Upper lobe of left lung (tissue), 6 donors: Measurements from ENCODE around the gene ZG16. TPM values are rescaled to one million over a fixed set of nuclear protein-coding genes. Genes with fewer than 3 reads are reported as not detected.
A peak's percentile ranks its signal among the peaks of the same experiment; 100 is the strongest.
"Not testable (repeated sequence)": the region's sequence is repeated elsewhere in the genome, so short reads cannot be mapped to it uniquely, and the experiment has no call there.

Experiments used
- ATAC-seq, 2 donors: fragments of 200-7000 bp; cut with Tn5 transposase; one replicate each; pipeline ENCODE4 v1.9.1; 2022; ENCODE audit warnings: mild to moderate bottlenecking in 2 of 2, moderate library complexity in 2 of 2; ENCODE audit not compliant: low FRiP score in 2 of 2
- DNase-seq, 2 donors: peaks; one replicate each; pipeline ENCODE4 v3.0.0-alpha.2; 2019 to 2020
- H3K27ac ChIP-seq, 4 donors: fragments of 200-600 bp; sonication (generic); one replicate each; pipeline ENCODE4 v1.5.1; 2016 to 2019
- H3K27me3 ChIP-seq, 4 donors: fragments of 200-600 bp; sonication (generic); one replicate each; pipeline ENCODE4 v1.5.1; 2017 to 2019
- H3K36me3 ChIP-seq, 4 donors: fragments of 200-600 bp; sonication (generic); one replicate each; pipeline ENCODE4 v1.5.1; 2016 to 2019
- H3K4me1 ChIP-seq, 4 donors: fragments of 200-600 bp; sonication (generic); one replicate each; pipeline ENCODE4 v1.5.1; 2018 to 2019
- H3K4me3 ChIP-seq, 4 donors: fragments of 200-600 bp; sonication (generic); one replicate each; pipeline ENCODE4 v1.5.1; 2017 to 2019; ENCODE audit warnings: mild to moderate bottlenecking in 2 of 4, moderate library complexity in 1 of 4
- H3K9me3 ChIP-seq, 4 donors: fragments of 200-600 bp; sonication (generic); one replicate each; pipeline ENCODE4 v1.5.1; 2018 to 2019
- CTCF ChIP-seq, 6 experiments: fragments of 450-650 bp in 4 of 6; fragments of 200-600 bp in 2 of 6; sonication (generic) in 2 of 6; IDR thresholded peaks; one replicate each; pipeline ENCODE4 v1.5.1; 2016 to 2019; ENCODE audit warnings: antibody characterized with exemption in 6 of 6
- EP300 ChIP-seq, 4 donors: sonication (generic); formaldehyde crosslinking; IDR thresholded peaks; one replicate each; pipeline ENCODE4 v1.5.1; 2017; ENCODE audit warnings: antibody characterized with exemption in 4 of 4, control low read depth in 2 of 4
- POLR2A ChIP-seq, 4 donors: fragments of 450-650 bp; IDR thresholded peaks; one replicate each; pipeline ENCODE4 v1.5.1; 2016 to 2017; ENCODE audit warnings: antibody characterized with exemption in 4 of 4, mild to moderate bottlenecking in 2 of 4
- POLR2AphosphoS5 ChIP-seq, 2 donors: sonication (generic); formaldehyde crosslinking; IDR thresholded peaks; one replicate each; pipeline ENCODE4 v1.5.1; 2017; ENCODE audit warnings: antibody characterized with exemption in 2 of 2
- WGBS, 2 donors: methylation state at CpG; one replicate each; pipeline ENCODE4 v1.1.5; 2017 to 2018; 5-methylcytosine and 5-hydroxymethylcytosine counted together
- total RNA-seq, 6 donors: library from RNA; depleted of rRNA in 4 of 6; stranded (reverse); fragments of >200 nt in 4 of 6; gene quantifications; one replicate each; pipeline versions ENCODE4 v1.1.0 to v1.2.1, GENCODE V29; 2016 to 2021
- donor health status: DM: no; HTN: no; CAD: no; lungs with moderate emphysema.
- donor health status: DM: no; HTN: yes; CAD: no; lungs with severe emphysema.

ZG16 gene
- total RNA-seq, 6 donors from 2014 or later = 0.11 TPM; not detected in 5

DNA sequence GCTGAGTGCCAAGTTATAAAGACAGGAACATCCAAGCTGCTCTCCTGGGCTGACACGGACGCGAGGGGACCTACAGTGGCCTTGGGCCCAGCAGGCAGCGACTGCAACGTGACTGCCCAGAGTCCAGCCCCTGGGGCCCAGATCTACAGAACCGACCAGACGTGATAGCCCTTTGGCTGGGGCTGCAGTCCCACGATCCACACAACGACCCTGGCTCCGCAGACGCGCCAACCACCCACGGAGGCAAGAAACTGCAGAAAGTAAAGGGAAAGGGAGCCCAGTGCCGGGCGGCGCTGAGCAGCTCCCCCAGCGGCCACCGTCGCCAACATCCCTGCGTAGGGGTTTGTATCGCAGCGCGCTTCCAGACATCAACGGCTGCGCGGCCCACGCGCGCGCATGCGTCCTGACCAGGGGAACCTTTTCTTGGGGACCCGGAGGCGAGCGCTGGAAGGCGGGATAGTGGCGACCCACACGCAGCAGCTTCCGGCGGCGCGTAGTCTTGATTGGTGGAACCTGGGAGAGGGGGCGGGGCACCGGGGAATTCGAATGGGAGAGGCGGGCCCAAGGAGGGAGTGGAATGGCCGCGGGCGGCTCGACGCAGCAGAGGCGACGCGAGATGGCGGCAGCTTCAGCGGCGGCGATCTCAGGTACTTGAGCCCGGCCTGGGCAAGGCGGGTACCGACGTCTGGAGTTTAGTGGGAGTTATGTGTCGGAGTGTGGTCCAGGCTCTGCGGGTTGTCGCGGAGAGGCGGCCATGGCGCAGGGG, 12.3 kb downstream of the ZG16 start, which contains the start of gene KIF22:
TSS of gene KIF22 (plus strand) at position 569 of the 766 bp plus-strand sequence. CDS start at position 578, 9 bp downstream.
- peak; percentile 68 to 93 for TF ChIP-seq POLR2AphosphoS5 (IDR thresholded peaks at IDR 0.05)
- TF ChIP-seq EP300 (IDR thresholded peaks at IDR 0.05) = no peak
- peak; percentile 56 to 94 (median 91) for TF ChIP-seq CTCF (IDR thresholded peaks at IDR 0.05)
- peak in 3 of 4 donors; percentile 28 to 87 (median 78) for TF ChIP-seq POLR2A (IDR thresholded peaks at IDR 0.05)
- Histone ChIP-seq H3K27ac (peak within 1 kb of the TSS; percentile 89 to 93 (median 90)), H3K36me3 (no peaks in the 10 kb centered on the region), H3K9me3 (no peaks in the 10 kb centered on the region), H3K4me1 (peaks cover 16 to 26% (median 17%) of the 10 kb centered on the region in 4 donors), H3K4me3 (peak within 1 kb of the TSS; percentile 83 to 89 (median 86)), H3K27me3 (no peaks in the 10 kb centered on the region)
- peak; percentile 99 for ATAC-seq
- DNase-seq = peak; percentile 99 to 100
- WGBS, 2 donors = 0 to 1% methylated on average over 30 to 58 of the region's 67 CpGs

GRCh38 chr16:29790949-29791844, 13.1 kb downstream of the ZG16 start:
- peak in 1 of 2 donors; percentile 26 for ATAC-seq
- H3K9me3 ChIP-seq = no peaks in the 10 kb centered on the region
- DNase-seq = no peak
- no peaks in the 10 kb centered on the region for H3K27me3 ChIP-seq
- 3 to 4% methylated on average over 27 of the region's 31 CpGs for WGBS, 2 donors
- H3K27ac ChIP-seq = peak overlapping the region in 3 of 4 donors; percentile 54 to 90 (median 90)
- H3K4me1 ChIP-seq = peaks cover 15 to 24% (median 17%) of the 10 kb centered on the region in 4 donors
- H3K36me3 ChIP-seq = no peaks in the 10 kb centered on the region
- TF ChIP-seq CTCF (IDR thresholded peaks at IDR 0.05) = no peak
- TF ChIP-seq POLR2A (IDR thresholded peaks at IDR 0.05) = no peak
- TF ChIP-seq POLR2AphosphoS5 (IDR thresholded peaks at IDR 0.05) = no peak
- no peak for TF ChIP-seq EP300 (IDR thresholded peaks at IDR 0.05)
- H3K4me3 ChIP-seq = peak overlapping the region; percentile 83 to 89 (median 86)

DNA sequence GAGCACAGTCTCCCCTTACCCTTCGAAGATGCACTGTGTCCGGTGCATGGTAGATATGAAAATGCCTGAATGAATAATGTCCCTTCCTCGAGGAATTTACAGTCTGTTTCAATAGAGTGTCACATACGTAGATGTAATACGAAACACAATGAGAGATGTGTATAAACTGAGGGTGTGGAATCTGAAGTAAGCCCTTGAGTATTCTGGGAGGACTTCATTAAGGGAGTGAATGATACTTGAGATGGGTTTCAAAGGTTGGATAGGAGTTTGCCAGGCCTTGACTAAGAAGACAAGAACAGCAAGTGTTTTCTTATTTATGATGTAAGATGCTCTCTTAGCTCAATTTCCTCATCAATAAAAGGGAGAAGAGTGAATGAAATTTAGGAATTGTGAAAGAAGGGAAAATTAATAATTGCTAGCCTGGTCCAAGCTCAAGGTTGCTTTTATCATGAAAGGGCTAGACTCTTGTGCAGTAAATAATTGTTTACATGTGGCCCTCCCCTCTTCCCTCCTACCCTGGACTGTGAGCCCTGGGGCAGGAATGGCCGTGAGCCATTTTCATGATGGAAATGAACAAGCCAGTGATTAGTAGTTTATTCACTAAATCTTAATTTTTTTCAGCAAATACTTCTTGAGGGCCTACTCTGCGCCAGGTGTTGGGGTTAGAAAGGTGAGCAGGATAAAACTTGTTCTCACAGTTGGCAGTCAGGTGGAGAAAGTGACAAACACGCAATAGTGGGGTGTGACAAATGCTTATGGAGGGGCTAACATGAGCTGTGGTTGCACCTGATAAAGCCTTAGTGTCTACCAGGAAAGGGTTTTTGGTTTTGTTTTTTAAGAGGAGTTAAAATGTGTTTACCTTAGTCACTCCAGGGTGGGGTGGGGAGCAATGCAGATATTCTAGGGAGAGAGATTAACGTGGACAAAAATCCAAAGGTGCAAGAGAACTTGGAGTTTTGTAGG, 14.1 kb downstream of the ZG16 start:
- peaks cover 15 to 24% (median 17%) of the 10 kb centered on the region in 4 donors for H3K4me1 ChIP-seq
- peak overlapping the region in 2 of 4 donors; percentile 83 to 86 for H3K4me3 ChIP-seq
- no peaks in the 10 kb centered on the region for H3K27me3 ChIP-seq
- TF ChIP-seq POLR2A (IDR thresholded peaks at IDR 0.05) = no peak
- no peak for TF ChIP-seq POLR2AphosphoS5 (IDR thresholded peaks at IDR 0.05)
- no peak for TF ChIP-seq EP300 (IDR thresholded peaks at IDR 0.05)
- TF ChIP-seq CTCF (IDR thresholded peaks at IDR 0.05) = no peak
- ATAC-seq = no peak
- 69 to 74% methylated on average over 9 of the region's 9 CpGs for WGBS, 2 donors
- H3K9me3 ChIP-seq = no peaks in the 10 kb centered on the region
- peaks cover 0 to 2% (median under 1%) of the 10 kb centered on the region in 4 donors for H3K36me3 ChIP-seq
- DNase-seq = no peak
- H3K27ac ChIP-seq = no peak overlapping the region

DNA sequence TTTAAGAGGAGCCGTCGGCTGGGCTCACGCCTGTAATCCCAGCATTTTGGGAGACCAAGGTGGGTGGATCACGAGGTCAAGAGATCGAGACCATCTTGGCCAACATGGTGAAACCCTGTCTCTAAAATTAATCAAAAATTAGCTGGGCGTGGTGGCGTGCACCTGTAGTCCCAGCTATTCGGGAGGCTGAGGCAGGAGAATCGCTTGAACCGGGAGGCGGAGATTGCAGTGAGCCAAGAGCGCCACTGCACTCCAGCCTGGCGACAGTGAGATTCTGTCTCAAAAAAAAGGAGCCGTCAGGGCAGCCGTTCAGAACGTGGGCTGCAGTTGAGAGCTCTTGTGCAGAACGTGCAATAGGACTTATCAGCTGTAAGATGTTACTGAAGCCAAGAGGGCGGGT, 15.1 kb downstream of the ZG16 start:
- H3K4me3 ChIP-seq, H3K36me3 ChIP-seq, H3K9me3 ChIP-seq, H3K27ac ChIP-seq, H3K27me3 ChIP-seq, DNase-seq, ATAC-seq: not testable (repeated sequence)
- WGBS, 2 donors = 90% methylated on average over 18 of the region's 18 CpGs
- H3K4me1 ChIP-seq = peaks cover 15 to 24% (median 17%) of the 10 kb centered on the region in 4 donors
